Measurements from ENCODE around the gene STK24.

Gene STK24

GRCh38 chr13:98537306-98537705 lies 39.6 kb downstream of the STK24 start:
- no peak for TF ChIP-seq CTCF (IDR thresholded peaks at IDR 0.05)

GRCh38 chr13:98536729-98537128 lies 40.2 kb downstream of the STK24 start:
- TF ChIP-seq CTCF (IDR thresholded peaks at IDR 0.05), result no peak

- TF ChIP-seq CTCF (IDR thresholded peaks at IDR 0.05), result no peak
Measured at GRCh38 chr13:98535501-98536354, 41.2 kb downstream of the STK24 start.

- no peak for TF ChIP-seq CTCF (IDR thresholded peaks at IDR 0.05)
Measured at GRCh38 chr13:98534821-98535220, 42.1 kb downstream of the STK24 start.

GRCh38 chr13:98533912-98534311 lies 43.0 kb downstream of the STK24 start:
- TF ChIP-seq CTCF (IDR thresholded peaks at IDR 0.05), result no peak

- TF ChIP-seq CTCF (IDR thresholded peaks at IDR 0.05), result no peak
Measured at GRCh38 chr13:98532254-98532653, 44.7 kb downstream of the STK24 start.

- no peak for TF ChIP-seq CTCF (IDR thresholded peaks at IDR 0.05)
Measured at GRCh38 chr13:98530217-98530616, 46.7 kb downstream of the STK24 start.
